Hepatocyte (in vitro differentiated cells): Measurements from ENCODE around the gene ALPL.

Experiments used
- EZH2 ChIP-seq: fragments of 200-600 bp; sonication (generic); IDR thresholded peaks from 2 replicates; pipeline ENCODE4 v1.6.1; 2016; ENCODE audit warnings: antibody characterized with exemption, mild to moderate bottlenecking, borderline replicate concordance
- TF ChIP-seq, protein P1 (sequence below): fragments of 200-600 bp; sonication (generic); IDR thresholded peaks from 2 replicates; pipeline ENCODE4 v1.5.1; 2016; ENCODE audit warnings: antibody characterized with exemption, mild to moderate bottlenecking; ENCODE audit not compliant: poor library complexity

DNA sequence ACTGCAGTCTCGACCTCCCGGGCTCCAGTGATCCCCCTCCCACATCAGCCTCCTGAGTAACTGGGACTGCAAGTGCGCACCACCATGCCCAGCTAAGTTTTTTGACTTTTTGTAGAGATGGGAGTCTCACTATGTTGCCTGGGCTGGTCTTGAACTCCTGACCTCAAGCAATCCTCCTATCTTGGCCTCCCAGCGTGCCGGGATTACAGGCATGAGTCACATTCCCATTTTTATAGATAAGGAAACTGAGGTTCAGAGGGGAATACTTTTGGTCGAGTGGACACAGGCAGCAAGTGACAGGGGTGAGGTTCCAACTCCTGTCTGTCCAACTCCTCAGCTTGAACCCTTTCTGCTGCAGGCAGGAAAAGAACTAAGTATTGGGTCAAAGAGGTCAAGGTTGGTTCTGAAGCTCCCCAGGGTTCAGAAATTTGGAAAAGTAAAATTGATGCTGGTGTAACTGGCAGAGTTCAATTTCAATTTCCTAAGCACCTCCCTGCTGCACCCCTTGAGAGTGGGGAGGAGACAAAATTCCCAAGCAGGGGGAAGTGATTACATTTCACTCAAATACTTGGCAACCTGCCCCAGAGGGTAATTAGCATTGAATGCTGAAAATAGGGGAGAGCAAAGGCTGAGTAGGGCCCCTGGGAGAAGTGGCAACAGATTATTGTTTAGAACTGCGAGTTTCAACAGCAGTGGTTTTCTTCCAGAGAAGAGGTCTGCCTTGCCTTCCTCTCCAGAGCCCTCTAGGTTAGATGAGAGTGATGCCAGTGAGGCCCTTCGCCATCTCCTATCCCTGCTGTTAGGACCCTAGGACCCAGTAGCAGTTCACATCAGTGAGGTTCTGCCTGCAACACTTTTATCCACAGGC is 17.5 kb upstream of the ALPL start:
- TF ChIP-seq, protein P1, sequence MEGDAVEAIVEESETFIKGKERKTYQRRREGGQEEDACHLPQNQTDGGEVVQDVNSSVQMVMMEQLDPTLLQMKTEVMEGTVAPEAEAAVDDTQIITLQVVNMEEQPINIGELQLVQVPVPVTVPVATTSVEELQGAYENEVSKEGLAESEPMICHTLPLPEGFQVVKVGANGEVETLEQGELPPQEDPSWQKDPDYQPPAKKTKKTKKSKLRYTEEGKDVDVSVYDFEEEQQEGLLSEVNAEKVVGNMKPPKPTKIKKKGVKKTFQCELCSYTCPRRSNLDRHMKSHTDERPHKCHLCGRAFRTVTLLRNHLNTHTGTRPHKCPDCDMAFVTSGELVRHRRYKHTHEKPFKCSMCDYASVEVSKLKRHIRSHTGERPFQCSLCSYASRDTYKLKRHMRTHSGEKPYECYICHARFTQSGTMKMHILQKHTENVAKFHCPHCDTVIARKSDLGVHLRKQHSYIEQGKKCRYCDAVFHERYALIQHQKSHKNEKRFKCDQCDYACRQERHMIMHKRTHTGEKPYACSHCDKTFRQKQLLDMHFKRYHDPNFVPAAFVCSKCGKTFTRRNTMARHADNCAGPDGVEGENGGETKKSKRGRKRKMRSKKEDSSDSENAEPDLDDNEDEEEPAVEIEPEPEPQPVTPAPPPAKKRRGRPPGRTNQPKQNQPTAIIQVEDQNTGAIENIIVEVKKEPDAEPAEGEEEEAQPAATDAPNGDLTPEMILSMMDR, result no peak
- no peak for TF ChIP-seq EZH2
